ENCODE results near the gene PRDX5.
"Not testable (repeated sequence)": the region's sequence is repeated elsewhere in the genome, so short reads cannot be mapped to it uniquely, and the experiment has no call there.

Gene PRDX5

GRCh38 chr11:64323373-64323772 is 5.5 kb downstream of the PRDX5 start:
- Histone ChIP-seq H3K9me2 (replicated peaks; ENCODE audit: insufficient read depth, low read length) (no peaks in the 10 kb centered on the region), H3K4me2 (ENCODE audit: low read depth, low read length, poor library complexity, severe bottlenecking) (no peak overlapping the region), H3K4me3 (ENCODE audit: insufficient read depth, low read length, poor library complexity, severe bottlenecking) (no peak overlapping the region), H3K27me3 (ENCODE audit: low read length) (no peaks in the 10 kb centered on the region), H3K27ac (ENCODE audit: low read depth, low read length) (no peak overlapping the region), H3K9me3 (ENCODE audit: insufficient read depth, low read length) (no peaks in the 10 kb centered on the region), H2AFZ (ENCODE audit: low read depth, low read length, severe bottlenecking) (no peak overlapping the region), H3K79me2 (ENCODE audit: insufficient read depth, low read length) (no peaks in the 10 kb centered on the region; the same call in 1 of the 2 replicates), H3K36me3 (ENCODE audit: low read length) (no peaks in the 10 kb centered on the region), H3K9ac (ENCODE audit: low read length) (no peak overlapping the region), H4K20me1 (ENCODE audit: low read depth, low read length) (no peaks in the 10 kb centered on the region), H3F3A (ENCODE audit: insufficient read depth) (no peaks in the 10 kb centered on the region)
- TF ChIP-seq CTCF (IDR thresholded peaks at IDR 0.05; ENCODE audit: insufficient read depth, low read length, poor library complexity, severe bottlenecking) (no peak), EZH2phosphoT487 (conservative IDR thresholded peaks at IDR 0.05; ENCODE audit: low read length) (no peak)

- H3K4me3 ChIP-seq (ENCODE audit: insufficient read depth, low read length, poor library complexity, severe bottlenecking); H3K9ac ChIP-seq (ENCODE audit: low read length); H3K27me3 ChIP-seq (ENCODE audit: low read length); H4K20me1 ChIP-seq (ENCODE audit: low read depth, low read length); H3K9me2 ChIP-seq (replicated peaks; ENCODE audit: insufficient read depth, low read length); H3K27ac ChIP-seq (ENCODE audit: low read depth, low read length); H3F3A ChIP-seq (ENCODE audit: insufficient read depth); H3K79me2 ChIP-seq (ENCODE audit: insufficient read depth, low read length); H2AFZ ChIP-seq (ENCODE audit: low read depth, low read length, severe bottlenecking); H3K9me3 ChIP-seq (ENCODE audit: insufficient read depth, low read length); H3K36me3 ChIP-seq (ENCODE audit: low read length); H3K4me2 ChIP-seq (ENCODE audit: low read depth, low read length, poor library complexity, severe bottlenecking): not testable (repeated sequence)
Observed at GRCh38 chr11:64323984-64324383, 6.1 kb downstream of the PRDX5 start.

- H2AFZ ChIP-seq (ENCODE audit: low read depth, low read length, severe bottlenecking), result no peak overlapping the region
- H3K36me3 ChIP-seq (ENCODE audit: low read length), result no peaks in the 10 kb centered on the region
- H3K79me2 ChIP-seq (ENCODE audit: insufficient read depth, low read length), result no peaks in the 10 kb centered on the region
- TF ChIP-seq CTCF (IDR thresholded peaks at IDR 0.05; ENCODE audit: insufficient read depth, low read length, poor library complexity, severe bottlenecking), result no peak
- TF ChIP-seq EZH2phosphoT487 (conservative IDR thresholded peaks at IDR 0.05; ENCODE audit: low read length), result no peak
- no peaks in the 10 kb centered on the region for H3F3A ChIP-seq (ENCODE audit: insufficient read depth)
- no peaks in the 10 kb centered on the region for H3K27me3 ChIP-seq (ENCODE audit: low read length)
- no peaks in the 10 kb centered on the region for H3K9me2 ChIP-seq (replicated peaks; ENCODE audit: insufficient read depth, low read length)
- H3K4me2 ChIP-seq (ENCODE audit: low read depth, low read length, poor library complexity, severe bottlenecking), result no peak overlapping the region
- no peak overlapping the region for H3K9ac ChIP-seq (ENCODE audit: low read length)
- H3K4me3 ChIP-seq (ENCODE audit: insufficient read depth, low read length, poor library complexity, severe bottlenecking), result no peak overlapping the region
- H3K27ac ChIP-seq (ENCODE audit: low read depth, low read length), result no peak overlapping the region
- H3K9me3 ChIP-seq (ENCODE audit: insufficient read depth, low read length), result no peaks in the 10 kb centered on the region
- H4K20me1 ChIP-seq (ENCODE audit: low read depth, low read length), result no peaks in the 10 kb centered on the region
Observed at GRCh38 chr11:64324692-64325469, 7.0 kb downstream of the PRDX5 start.

- Histone ChIP-seq H3K4me3 (ENCODE audit: insufficient read depth, low read length, poor library complexity, severe bottlenecking) (no peak overlapping the region), H3K9me3 (ENCODE audit: insufficient read depth, low read length) (no peaks in the 10 kb centered on the region), H2AFZ (ENCODE audit: low read depth, low read length, severe bottlenecking) (no peak overlapping the region), H3K4me2 (ENCODE audit: low read depth, low read length, poor library complexity, severe bottlenecking) (no peak overlapping the region), H3K27ac (ENCODE audit: low read depth, low read length) (no peak overlapping the region), H3K36me3 (ENCODE audit: low read length) (no peaks in the 10 kb centered on the region), H3K79me2 (ENCODE audit: insufficient read depth, low read length) (no peaks in the 10 kb centered on the region), H3K9me2 (replicated peaks; ENCODE audit: insufficient read depth, low read length) (no peaks in the 10 kb centered on the region), H4K20me1 (ENCODE audit: low read depth, low read length) (no peaks in the 10 kb centered on the region), H3K27me3 (ENCODE audit: low read length) (no peaks in the 10 kb centered on the region), H3F3A (ENCODE audit: insufficient read depth) (no peaks in the 10 kb centered on the region), H3K9ac (ENCODE audit: low read length) (no peak overlapping the region)
- TF ChIP-seq EZH2phosphoT487 (conservative IDR thresholded peaks at IDR 0.05; ENCODE audit: low read length) (no peak), CTCF (IDR thresholded peaks at IDR 0.05; ENCODE audit: insufficient read depth, low read length, poor library complexity, severe bottlenecking) (no peak)
Observed at GRCh38 chr11:64327375-64327774, 9.5 kb downstream of the PRDX5 start.

All from SU-DHL-6 (cell line).